ENCODE measurements around the gene SP110. TPM values are rescaled to one million over a fixed set of nuclear protein-coding genes. Genes with fewer than 3 reads are reported as not detected.
"Not testable (repeated sequence)": the region's sequence is repeated elsewhere in the genome, so short reads cannot be mapped to it uniquely, and the experiment has no call there.

The SP110 gene
- total RNA-seq, 1 experiment from 2014 or later = 56.7 TPM

GRCh38 chr2:230266638-230267037 is 46.9 kb upstream of the SP110 start:
- peaks cover 10% of the 10 kb centered on the region for H3K9me3 Mint-ChIP-seq (ENCODE audit: low read depth, unreplicated experiment)
- CTCF ChIA-PET = no interaction called here
- TF ChIP-seq CTCF (IDR thresholded peaks at IDR 0.05; ENCODE audit: unreplicated experiment) = no peak
- no peaks in the 10 kb centered on the region for H3K4me1 Mint-ChIP-seq (ENCODE audit: low read depth, unreplicated experiment)
- no peak overlapping the region for H3K4me3 Mint-ChIP-seq (ENCODE audit: low read depth, unreplicated experiment)
- no peak for DNase-seq
- H3K27ac Mint-ChIP-seq (ENCODE audit: unreplicated experiment) = no peak overlapping the region
- H3K36me3 Mint-ChIP-seq (ENCODE audit: insufficient read depth, unreplicated experiment) = no peaks in the 10 kb centered on the region
- no peaks in the 10 kb centered on the region for H3K27me3 Mint-ChIP-seq (ENCODE audit: unreplicated experiment)
- intact Hi-C loops (cut with micrococcal nuclease; ENCODE audit: unreplicated experiment) = no loop called here
- no TSS peak for BruUV-seq (replicated peaks)

GRCh38 chr2:230264945-230265344 is 45.2 kb upstream of the SP110 start:
- intact Hi-C loops (cut with micrococcal nuclease; ENCODE audit: unreplicated experiment); DNase-seq; BruUV-seq (replicated peaks); H3K27ac Mint-ChIP-seq (ENCODE audit: unreplicated experiment); H3K9me3 Mint-ChIP-seq (ENCODE audit: low read depth, unreplicated experiment); H3K4me3 Mint-ChIP-seq (ENCODE audit: low read depth, unreplicated experiment); H3K27me3 Mint-ChIP-seq (ENCODE audit: unreplicated experiment); CTCF ChIA-PET; H3K36me3 Mint-ChIP-seq (ENCODE audit: insufficient read depth, unreplicated experiment); H3K4me1 Mint-ChIP-seq (ENCODE audit: low read depth, unreplicated experiment): not testable (repeated sequence)

- CTCF ChIA-PET = no interaction called here
- H3K9me3 Mint-ChIP-seq (ENCODE audit: low read depth, unreplicated experiment) = peaks cover 4% of the 10 kb centered on the region
- H3K4me1 Mint-ChIP-seq (ENCODE audit: low read depth, unreplicated experiment) = no peaks in the 10 kb centered on the region
- H3K4me3 Mint-ChIP-seq (ENCODE audit: low read depth, unreplicated experiment) = no peak overlapping the region
- no peak overlapping the region for H3K27ac Mint-ChIP-seq (ENCODE audit: unreplicated experiment)
- BruUV-seq (replicated peaks) = no TSS peak
- no peak for DNase-seq
- H3K36me3 Mint-ChIP-seq (ENCODE audit: insufficient read depth, unreplicated experiment) = no peaks in the 10 kb centered on the region
- no peaks in the 10 kb centered on the region for H3K27me3 Mint-ChIP-seq (ENCODE audit: unreplicated experiment)
- intact Hi-C loops (cut with micrococcal nuclease; ENCODE audit: unreplicated experiment) = no loop called here
- TF ChIP-seq CTCF (IDR thresholded peaks at IDR 0.05; ENCODE audit: unreplicated experiment) = no peak
Measured at GRCh38 chr2:230262246-230262645, 42.5 kb upstream of the SP110 start.

- intact Hi-C loops (cut with micrococcal nuclease; ENCODE audit: unreplicated experiment) = no loop called here
- H3K27ac Mint-ChIP-seq (ENCODE audit: unreplicated experiment) = no peak overlapping the region
Measured at GRCh38 chr2:230258483-230258882, 38.7 kb upstream of the SP110 start.

More at GRCh38 chr2:230258483-230258882, 38.7 kb upstream of the SP110 start:
- H3K4me1 Mint-ChIP-seq (ENCODE audit: low read depth, unreplicated experiment) = no peaks in the 10 kb centered on the region
- CTCF ChIA-PET = no interaction called here
- H3K27me3 Mint-ChIP-seq (ENCODE audit: unreplicated experiment) = no peaks in the 10 kb centered on the region
- no peak for DNase-seq
- TF ChIP-seq CTCF (IDR thresholded peaks at IDR 0.05; ENCODE audit: unreplicated experiment) = no peak
- H3K36me3 Mint-ChIP-seq (ENCODE audit: insufficient read depth, unreplicated experiment) = no peaks in the 10 kb centered on the region
- no TSS peak for BruUV-seq (replicated peaks)
- peaks cover 4% of the 10 kb centered on the region for H3K9me3 Mint-ChIP-seq (ENCODE audit: low read depth, unreplicated experiment)
- H3K4me3 Mint-ChIP-seq (ENCODE audit: low read depth, unreplicated experiment) = no peak overlapping the region

All from Calu3 (cell line).